K562 (cell line): ENCODE results near the gene AARSD1. TPM values are rescaled to one million over a fixed set of nuclear protein-coding genes. Genes with fewer than 3 reads are reported as not detected.

Source experiments
- ATAC-seq: fragments of 200-7000 bp; cut with Tn5 transposase; 3 replicates; pipeline ENCODE4 v1.9.1; 2020; ENCODE audit warnings: moderate library complexity
- BruUV-seq: library from RNA; stranded (reverse); fragments of 400-500 nt; replicated peaks from 2 replicates; lab custom pipeline; 2021; lab: Mats Ljungman, UMichigan
- CTCF ChIA-PET: fragments of 300-600 bp; formaldehyde crosslinking; extraction: SDS; loops from one replicate; lab custom pipeline; 2021; ENCODE audit warnings: low intra/inter-chr PET ratio; lab: Yijun Ruan, JAX
- POLR2A ChIA-PET: fragments of 300-600, 350-650 bp; sonication (Branson Sonifier 250); formaldehyde crosslinking; extraction: SDS; loops from one replicate; lab custom pipeline; 2021; ENCODE audit warnings: antibody characterized with exemption, inconsistent platforms; lab: Yijun Ruan, JAX
- DNase-seq, 4 experiments: peaks; one replicate each; pipeline versions ENCODE4 v3.0.0 to v3.0.0-alpha.2; 2011 to 2018; ENCODE audit warnings: low spot score in 3 of 4, mixed read lengths in 3 of 4; ENCODE audit errors: extremely low read depth in 1 of 4
- FAIRE-seq: peaks from 2 replicates; lab custom pipeline; 2011; peaks lifted over from hg19 to GRCh38; lab: Jason Lieb, UNC
- H2AFZ ChIP-seq: 2 replicates; pipeline ENCODE4 v1.6.0; 2011; ENCODE audit warnings: low read depth, low read length, control low read depth, inconsistent platforms
- H3K27ac ChIP-seq: fragments of 200-600 bp; 3 replicates; pipeline ENCODE4 v1.8.0; 2011; ENCODE audit warnings: low read depth, mild to moderate bottlenecking, control low read depth, inconsistent platforms, low read length, moderate library complexity, mixed read lengths; ENCODE audit errors: extremely low read depth
- H3K27me3 ChIP-seq, 2 experiments: fragments of 300-600 bp in 1 of 2; 2 replicates in 1 of 2; 3 replicates in 1 of 2; pipeline versions ENCODE4 v1.6.0 to v1.8.0; 2011; ENCODE audit warnings: inconsistent platforms in 2 of 2, low read length in 2 of 2, mild to moderate bottlenecking in 1 of 2, mixed read lengths in 1 of 2, moderate library complexity in 1 of 2; ENCODE audit not compliant: control insufficient read depth in 2 of 2, insufficient read depth in 2 of 2
- H3K36me3 ChIP-seq: fragments of 300-600 bp; 3 replicates; pipeline ENCODE4 v1.8.0; 2011; ENCODE audit warnings: mild to moderate bottlenecking, low read length, inconsistent platforms; ENCODE audit not compliant: control insufficient read depth, insufficient read depth
- H3K4me1 ChIP-seq, 2 experiments: fragments of 200-600 bp in 1 of 2; replicated peaks in 1 of 2; 2 replicates in 1 of 2; 3 replicates in 1 of 2; pipeline versions ENCODE4 v1.5.1 to v1.8.0; 2011; ENCODE audit warnings: inconsistent platforms in 2 of 2, low read length in 2 of 2, mild to moderate bottlenecking in 1 of 2, mixed read lengths in 1 of 2, moderate library complexity in 1 of 2; ENCODE audit not compliant: control insufficient read depth in 2 of 2, insufficient read depth in 2 of 2
- H3K4me2 ChIP-seq: 2 replicates; pipeline ENCODE4 v1.6.1; 2011; ENCODE audit warnings: low read length, control low read depth, inconsistent platforms, mixed read lengths; ENCODE audit not compliant: insufficient read depth
- H3K4me3 ChIP-seq: fragments of 200-600 bp; sonication (generic), shearing (Covaris generic); 2 replicates; pipeline ENCODE4 v1.5.1; 2016; ENCODE audit warnings: control low read depth, inconsistent platforms
- H3K79me2 ChIP-seq: fragments of 200-600 bp; 3 replicates; pipeline ENCODE4 v1.8.0; 2011; ENCODE audit warnings: low read length, inconsistent platforms; ENCODE audit not compliant: control insufficient read depth, insufficient read depth
- H3K9ac ChIP-seq, 2 experiments: 2 replicates each; pipeline versions ENCODE4 v1.6.0 to v1.6.1; 2011; ENCODE audit warnings: low read depth in 2 of 2, low read length in 2 of 2, control low read depth in 1 of 2, inconsistent platforms in 1 of 2, mild to moderate bottlenecking in 1 of 2, mixed read lengths in 1 of 2; ENCODE audit not compliant: insufficient read depth in 1 of 2
- H3K9me1 ChIP-seq: one replicate; pipeline ENCODE4 v1.6.0; 2011; ENCODE audit warnings: inconsistent platforms, mild to moderate bottlenecking, low read length, moderate library complexity; ENCODE audit not compliant: control insufficient read depth, insufficient read depth
- H3K9me3 ChIP-seq: replicated peaks from 2 replicates; pipeline ENCODE4 v1.5.1; 2011; ENCODE audit warnings: low read depth, low read length, inconsistent platforms; ENCODE audit not compliant: control insufficient read depth, insufficient read depth
- H4K20me1 ChIP-seq: replicated peaks from 2 replicates; pipeline ENCODE4 v1.6.1; 2011; ENCODE audit warnings: low read length, inconsistent platforms, mixed read lengths; ENCODE audit not compliant: control insufficient read depth, insufficient read depth
- BRCA1 ChIP-seq, 2 experiments: fragments of 450-650 bp in 1 of 2; sonication (generic) in 1 of 2; formaldehyde crosslinking in 1 of 2; IDR thresholded peaks; 2 replicates each; pipeline versions ENCODE4 v1.5.0 to v1.6.1; 2017 to 2020; ENCODE audit warnings: mild to moderate bottlenecking in 1 of 2, missing genetic modification reagents in 1 of 2
- CHD2 ChIP-seq: IDR thresholded peaks from 2 replicates; pipeline ENCODE4 v1.6.1; 2011; ENCODE audit warnings: low read depth, low read length
- KAT2B ChIP-seq: IDR thresholded peaks from one replicate; pipeline ENCODE4 v1.6.1; 2012; ENCODE audit warnings: low read depth, mild to moderate bottlenecking, control low read depth, inconsistent platforms, low read length, moderate library complexity
- KDM5B ChIP-seq: fragments of 200-600 bp; sonication (generic); IDR thresholded peaks from 2 replicates; pipeline ENCODE4 v1.6.1; 2012; ENCODE audit warnings: low read depth, mild to moderate bottlenecking, moderate library complexity, low read length, control low read depth, inconsistent platforms; ENCODE audit not compliant: insufficient replicate concordance
- NFIX ChIP-seq: fragments of 250-450 bp; sonication (Bioruptor Pico); IDR thresholded peaks from 2 replicates; pipeline ENCODE4 v1.4.0; 2020; ENCODE audit warnings: low read depth, mild to moderate bottlenecking, moderate library complexity
- POLR2AphosphoS5 ChIP-seq: IDR thresholded peaks from 2 replicates; pipeline ENCODE4 v1.6.1; 2011; ENCODE audit warnings: mild to moderate bottlenecking, low read depth, low read length, moderate library complexity; ENCODE audit not compliant: control insufficient read depth, insufficient read depth
- ZBTB33 ChIP-seq: sonication (generic); formaldehyde crosslinking; IDR thresholded peaks from 2 replicates; pipeline ENCODE4 v1.8.1; 2023; ENCODE audit warnings: mild to moderate bottlenecking, missing genetic modification reagents
- ZNF217 ChIP-seq: sonication (generic); formaldehyde crosslinking; IDR thresholded peaks from 2 replicates; pipeline ENCODE4 v1.8.0; 2022; ENCODE audit warnings: mild to moderate bottlenecking, missing genetic modification reagents
- ZNF436 ChIP-seq: fragments of 250-450, 450-650 bp; sonication (Bioruptor Pico); formaldehyde crosslinking; IDR thresholded peaks from 2 replicates; pipeline ENCODE4 v1.7.0; 2020; ENCODE audit warnings: mild to moderate bottlenecking
- ZNF785 ChIP-seq: fragments of 250-450 bp; sonication (Bioruptor Pico); IDR thresholded peaks from 2 replicates; pipeline ENCODE4 v1.4.0; 2020; ENCODE audit warnings: mild to moderate bottlenecking
- WGBS: fragments of 100-300 bp; shearing (Covaris generic); methylation state at CpG from one replicate; pipeline ENCODE4 v1.1.6; 2016; ENCODE audit warnings: low coverage, mixed read lengths; ENCODE audit not compliant: insufficient coverage; ENCODE audit errors: missing lambda C conversion rate; 5-methylcytosine and 5-hydroxymethylcytosine counted together
- in situ Hi-C: fragments of 300-500 bp; cut with MboI; formaldehyde crosslinking; loops from 4 replicates; pipeline ENCODE4 v1.15.0; 2018; ENCODE audit warnings: inconsistent platforms, mixed read lengths
- intact Hi-C: fragments of 100-400 bp; cut with micrococcal nuclease; formaldehyde crosslinking; loops from 2 replicates; pipeline ENCODE4 v1.14.2; 2022
- polyA plus RNA-seq, 8 experiments: library from polyadenylated mRNA; depleted of rRNA in 4 of 8; stranded (reverse) in 5 of 8; unstranded in 3 of 8; fragments of >200 nt; fragmentation: Nextera tagmentation in 2 of 8; fragmentation: Illumina TruSeq in 1 of 8; extraction: Ambion mirVana in 2 of 8; extraction: Trizol in 1 of 8; gene quantifications; 2 replicates each; pipeline versions ENCODE4 v1.2.1 to v1.2.3, GENCODE V29; 2011 to 2014; ENCODE audit warnings: inconsistent platforms in 1 of 8, missing spikeins in 1 of 8
- total RNA-seq, 7 experiments: library from RNA; depleted of rRNA in 6 of 7; stranded (reverse); fragments of >200 nt in 6 of 7; fragmentation: Illumina TruSeq in 2 of 7; extraction: Trizol in 2 of 7; gene quantifications; 2 replicates each; pipeline versions ENCODE4 v1.2.1 to v1.2.3, GENCODE V29; 2011 to 2021; ENCODE audit warnings: low replicate concordance in 1 of 7
- TF ChIP-seq, protein P1 (sequence below): fragments of 250-450 bp; sonication (Bioruptor Pico); IDR thresholded peaks from 2 replicates; pipeline ENCODE4 v1.4.0; 2020; ENCODE audit warnings: borderline replicate concordance
- TF ChIP-seq, protein P2 (sequence below): sonication (generic); IDR thresholded peaks from 2 replicates; pipeline ENCODE4 v1.6.1; 2016
- TF ChIP-seq, protein P3 (sequence below): IDR thresholded peaks from 3 replicates; pipeline ENCODE4 v1.6.1; 2011; ENCODE audit warnings: borderline replicate concordance, mild to moderate bottlenecking; ENCODE audit not compliant: insufficient read length, insufficient read depth

Gene AARSD1
- total and polyA plus RNA-seq, 9 of the 15 experiments (the other 6 are each of a cell fraction or from before 2014, with no cell fraction given), result 51.7 to 98.5 (median 68.6) TPM

DNA sequence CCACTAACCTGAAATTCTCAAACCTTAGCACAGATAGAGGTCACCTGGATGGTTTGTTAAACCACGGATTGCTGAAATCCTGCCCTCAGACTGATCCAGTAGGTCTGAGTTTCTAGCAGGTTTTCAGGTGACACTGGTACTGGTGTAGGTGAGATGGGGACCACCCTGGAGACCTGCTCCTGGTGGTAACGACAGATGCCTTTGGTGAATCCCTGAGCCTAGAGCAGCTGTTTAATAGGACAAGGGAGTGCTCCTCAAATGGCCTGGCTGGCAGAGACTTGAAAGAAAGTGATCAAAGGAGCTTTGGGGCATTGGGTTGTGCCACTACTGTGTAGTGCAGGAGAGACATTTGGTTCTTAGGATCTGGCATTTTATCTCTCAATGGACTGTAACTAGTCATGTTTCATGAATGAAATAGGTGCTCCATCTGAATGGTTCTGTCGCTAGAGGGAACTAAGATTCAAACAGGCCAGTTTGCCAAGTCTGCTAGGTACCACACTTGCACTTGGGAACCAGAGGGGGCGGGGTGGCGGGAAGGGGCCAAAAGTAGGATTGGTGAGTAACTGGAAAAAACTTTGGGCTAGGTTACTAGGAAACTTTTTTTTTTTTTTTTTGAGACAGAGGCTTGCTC, 39.4 kb upstream of the AARSD1 start:
- BruUV-seq, result no TSS peak
- Histone ChIP-seq H3K4me2 (no peak overlapping the region), H3K9ac (no peak overlapping the region), H4K20me1 (peaks cover 9% of the 10 kb centered on the region), H3K27me3 (no peaks in the 10 kb centered on the region), H3K36me3 (peaks cover 60% of the 10 kb centered on the region), H2AFZ (no peak overlapping the region), H3K9me3 (no peaks in the 10 kb centered on the region), H3K4me3 (no peak overlapping the region), H3K9me1 (no peaks in the 10 kb centered on the region), H3K79me2 (peaks cover 27% of the 10 kb centered on the region), H3K4me1 (peaks cover 15 to 21% of the 10 kb centered on the region in 2 experiments; a peak in 4 of 5 replicates), H3K27ac (no peak overlapping the region)
- ChIA-PET CTCF (no interaction called here), POLR2A (interaction anchor here (1.2 to 1.8 kb wide), 2 partner anchors 21 to 312 kb away, joined by 3 to 7 read pairs; no protein-coding TSS in a partner anchor)
- no peak for FAIRE-seq
- ATAC-seq, result peak; percentile 11
- in situ Hi-C loops (no loop called here), intact Hi-C loops (no loop called here)
- no peak for DNase-seq
- 70% methylated on average over 5 of the region's 5 CpGs for WGBS
- TF ChIP-seq ZBTB33 (CRISPR knock-in tag), result peak; percentile 70
- TF ChIP-seq CHD2, result 0 out of 2 replicates have a peak, but pooled peaks have one; percentile 14
- TF ChIP-seq, protein P1, sequence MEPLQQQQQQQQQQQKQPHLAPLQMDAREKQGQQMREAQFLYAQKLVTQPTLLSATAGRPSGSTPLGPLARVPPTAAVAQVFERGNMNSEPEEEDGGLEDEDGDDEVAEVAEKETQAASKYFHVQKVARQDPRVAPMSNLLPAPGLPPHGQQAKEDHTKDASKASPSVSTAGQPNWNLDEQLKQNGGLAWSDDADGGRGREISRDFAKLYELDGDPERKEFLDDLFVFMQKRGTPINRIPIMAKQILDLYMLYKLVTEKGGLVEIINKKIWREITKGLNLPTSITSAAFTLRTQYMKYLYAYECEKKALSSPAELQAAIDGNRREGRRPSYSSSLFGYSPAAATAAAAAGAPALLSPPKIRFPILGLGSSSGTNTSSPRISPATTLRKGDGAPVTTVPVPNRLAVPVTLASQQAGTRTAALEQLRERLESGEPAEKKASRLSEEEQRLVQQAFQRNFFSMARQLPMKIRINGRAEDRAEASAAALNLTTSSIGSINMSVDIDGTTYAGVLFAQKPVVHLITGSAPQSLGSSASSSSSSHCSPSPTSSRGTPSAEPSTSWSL (CRISPR knock-in tag), result no peak
- no peak for TF ChIP-seq KAT2B
- no peak for TF ChIP-seq ZNF217 (CRISPR knock-in tag)
- no peak for TF ChIP-seq ZNF436 (CRISPR knock-in tag)
- TF ChIP-seq, protein P2, sequence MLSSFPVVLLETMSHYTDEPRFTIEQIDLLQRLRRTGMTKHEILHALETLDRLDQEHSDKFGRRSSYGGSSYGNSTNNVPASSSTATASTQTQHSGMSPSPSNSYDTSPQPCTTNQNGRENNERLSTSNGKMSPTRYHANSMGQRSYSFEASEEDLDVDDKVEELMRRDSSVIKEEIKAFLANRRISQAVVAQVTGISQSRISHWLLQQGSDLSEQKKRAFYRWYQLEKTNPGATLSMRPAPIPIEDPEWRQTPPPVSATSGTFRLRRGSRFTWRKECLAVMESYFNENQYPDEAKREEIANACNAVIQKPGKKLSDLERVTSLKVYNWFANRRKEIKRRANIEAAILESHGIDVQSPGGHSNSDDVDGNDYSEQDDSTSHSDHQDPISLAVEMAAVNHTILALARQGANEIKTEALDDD, result peak; percentile 22; the same call in 1 of the 2 replicates
- TF ChIP-seq, protein P3, sequence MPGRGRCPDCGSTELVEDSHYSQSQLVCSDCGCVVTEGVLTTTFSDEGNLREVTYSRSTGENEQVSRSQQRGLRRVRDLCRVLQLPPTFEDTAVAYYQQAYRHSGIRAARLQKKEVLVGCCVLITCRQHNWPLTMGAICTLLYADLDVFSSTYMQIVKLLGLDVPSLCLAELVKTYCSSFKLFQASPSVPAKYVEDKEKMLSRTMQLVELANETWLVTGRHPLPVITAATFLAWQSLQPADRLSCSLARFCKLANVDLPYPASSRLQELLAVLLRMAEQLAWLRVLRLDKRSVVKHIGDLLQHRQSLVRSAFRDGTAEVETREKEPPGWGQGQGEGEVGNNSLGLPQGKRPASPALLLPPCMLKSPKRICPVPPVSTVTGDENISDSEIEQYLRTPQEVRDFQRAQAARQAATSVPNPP, result no peak
- no peak for TF ChIP-seq NFIX (CRISPR knock-in tag)
- no peak for TF ChIP-seq BRCA1 (IDR thresholded peaks at IDR 0.05)
- TF ChIP-seq BRCA1 (CRISPR knock-in tag; IDR thresholded peaks at IDR 0.05), result no peak
- no peak for TF ChIP-seq ZNF785
- 0 out of 2 replicates have a peak, but pooled peaks have one; percentile 5 for TF ChIP-seq POLR2AphosphoS5
- TF ChIP-seq KDM5B, result peak; percentile 18
